GM18519 (cell line): Measurements from ENCODE around the gene PTGFRN.

Source experiments
- ATAC-seq: cut with Tn5 transposase; IDR thresholded peaks from one replicate; pipeline ENCODE4 v1.9.1; 2021; ENCODE audit warnings: mild to moderate bottlenecking, moderate library complexity; ENCODE audit not compliant: unreplicated experiment, low FRiP score

The PTGFRN gene

DNA sequence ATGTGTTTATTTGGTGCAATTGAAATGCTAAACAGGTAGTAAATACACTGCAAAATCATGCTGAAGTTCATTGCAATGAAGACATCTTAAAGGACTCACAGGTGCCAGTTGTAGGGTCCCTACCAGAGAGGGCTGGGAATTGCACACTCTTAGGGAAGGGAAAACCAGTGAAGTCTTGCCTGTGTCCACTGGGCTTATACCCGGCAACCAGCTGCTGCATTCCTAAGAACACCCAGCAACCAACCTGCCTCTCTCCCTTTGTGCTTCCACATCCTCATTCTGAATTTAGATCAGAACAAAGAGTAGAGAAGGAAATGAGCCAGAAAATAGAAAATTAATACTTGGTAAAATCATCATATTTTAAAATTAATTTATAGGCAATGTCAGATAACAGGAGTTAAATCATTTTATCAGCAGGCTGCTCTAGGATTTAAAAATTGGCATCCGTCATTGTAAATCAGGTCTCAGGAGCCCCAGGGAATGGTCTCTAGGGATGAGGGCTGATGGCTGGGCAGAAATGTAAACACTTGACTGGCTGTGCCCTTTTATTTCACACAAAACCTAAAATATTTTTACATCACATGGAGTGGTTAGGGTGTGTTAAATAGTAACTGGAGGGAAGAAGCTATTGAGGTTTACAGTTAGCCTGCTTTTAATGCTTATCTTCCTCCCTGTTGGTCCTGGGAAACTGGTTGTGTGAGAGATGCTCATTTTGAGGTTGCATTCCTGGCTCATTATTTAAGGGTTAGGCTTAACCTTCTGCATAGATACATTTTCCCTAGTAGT lies 31.3 kb downstream of the PTGFRN start:
- no peak for ATAC-seq

GRCh38 chr1:116941670-116942069 lies 32.0 kb downstream of the PTGFRN start:
- ATAC-seq, result no peak

GRCh38 chr1:116942344-116942743 lies 32.6 kb downstream of the PTGFRN start:
- ATAC-seq, result no peak

DNA sequence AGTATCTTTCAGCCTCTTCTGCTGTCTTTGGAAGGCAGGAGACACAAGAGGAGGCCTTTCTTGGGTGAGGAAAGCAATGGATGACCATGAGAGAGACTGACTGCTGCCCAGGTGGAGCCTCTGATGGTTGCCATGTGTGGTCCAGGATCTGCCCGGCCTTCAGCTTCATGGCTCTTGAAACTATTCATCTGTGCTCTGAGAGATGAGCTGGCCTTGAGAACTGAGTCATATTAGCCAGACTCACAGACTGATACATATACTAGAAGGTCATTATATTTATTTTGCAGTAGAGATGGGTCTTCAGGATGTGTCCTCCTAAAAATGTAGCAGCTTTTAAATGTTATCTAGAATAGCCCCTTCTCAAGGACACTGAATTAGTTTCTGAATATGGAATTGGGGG lies 33.7 kb downstream of the PTGFRN start:
- ATAC-seq, result no peak

DNA sequence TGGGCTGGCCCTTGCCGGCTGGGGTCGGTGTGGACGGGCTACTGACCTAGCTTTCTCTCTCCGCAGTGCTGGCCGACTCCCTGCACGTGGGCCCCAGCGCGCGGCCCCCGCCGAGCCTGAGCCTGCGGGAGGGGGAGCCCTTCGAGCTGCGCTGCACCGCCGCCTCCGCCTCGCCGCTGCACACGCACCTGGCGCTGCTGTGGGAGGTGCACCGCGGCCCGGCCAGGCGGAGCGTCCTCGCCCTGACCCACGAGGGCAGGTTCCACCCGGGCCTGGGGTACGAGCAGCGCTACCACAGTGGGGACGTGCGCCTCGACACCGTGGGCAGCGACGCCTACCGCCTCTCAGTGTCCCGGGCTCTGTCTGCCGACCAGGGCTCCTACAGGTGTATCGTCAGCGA lies 34.9 kb downstream of the PTGFRN start:
- ATAC-seq, result no peak

DNA sequence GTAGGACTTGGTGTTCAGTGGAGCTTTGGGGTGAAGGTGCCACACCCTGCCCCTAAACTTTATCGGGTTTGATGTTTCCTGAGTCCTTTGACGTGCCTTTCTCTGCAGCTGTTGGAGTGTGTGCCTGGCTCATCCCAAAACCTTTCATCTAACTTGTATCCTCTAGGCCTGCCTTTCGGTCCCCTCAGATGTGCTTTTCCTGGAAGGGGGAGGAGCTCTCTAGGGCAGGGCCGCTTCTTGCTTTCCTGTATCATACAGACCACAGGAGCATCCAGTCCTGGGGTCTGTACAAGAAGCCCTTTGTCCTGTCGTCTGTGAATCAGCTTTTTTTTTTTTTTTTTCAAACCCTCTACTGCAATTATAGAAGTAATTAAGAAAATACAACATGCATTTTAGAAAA lies 35.7 kb downstream of the PTGFRN start:
- no peak for ATAC-seq

DNA sequence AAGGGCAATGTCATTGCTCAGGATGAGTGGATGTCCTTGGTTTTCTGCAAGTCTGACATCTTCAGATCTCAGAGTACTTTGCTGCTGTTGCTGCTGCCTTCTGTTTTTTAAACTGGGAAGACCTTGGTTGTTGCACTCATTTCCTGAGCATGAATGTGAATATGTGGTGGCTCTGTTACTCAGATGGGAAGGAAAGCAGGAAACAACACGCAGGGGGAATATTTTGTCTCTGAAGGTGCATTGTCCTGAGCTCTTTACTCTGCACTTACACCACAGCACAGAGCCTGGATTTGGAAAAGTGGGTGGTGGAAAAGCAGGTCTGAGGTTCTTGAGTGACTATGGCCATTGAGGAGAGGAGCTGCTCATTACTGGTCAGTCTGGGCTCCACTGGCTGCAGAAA lies 36.3 kb downstream of the PTGFRN start:
- no peak for ATAC-seq

GRCh38 chr1:116947092-116947860 lies 37.6 kb downstream of the PTGFRN start:
- ATAC-seq, result no peak

- ATAC-seq, result no peak
Observed at GRCh38 chr1:116948046-116948445, 38.3 kb downstream of the PTGFRN start.

DNA sequence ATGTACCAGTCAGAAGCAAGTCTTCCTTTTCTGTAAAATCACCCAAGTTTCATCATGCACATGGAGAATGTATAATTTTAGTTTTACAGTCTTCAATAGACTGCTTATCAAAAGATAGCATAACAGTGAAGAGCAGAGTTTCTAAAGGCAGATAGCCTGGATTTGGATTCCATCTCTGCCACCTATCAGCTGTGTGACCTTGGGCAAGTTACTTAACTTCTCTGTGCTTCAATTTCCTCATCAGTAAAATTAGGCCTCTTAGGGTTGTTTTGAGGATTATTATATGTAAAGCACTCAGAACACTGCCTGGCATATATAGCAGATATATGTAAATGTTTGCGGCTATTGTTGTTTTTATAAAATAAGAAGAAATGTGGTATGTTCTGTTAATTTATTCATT lies 38.9 kb downstream of the PTGFRN start:
- ATAC-seq, result no peak

DNA sequence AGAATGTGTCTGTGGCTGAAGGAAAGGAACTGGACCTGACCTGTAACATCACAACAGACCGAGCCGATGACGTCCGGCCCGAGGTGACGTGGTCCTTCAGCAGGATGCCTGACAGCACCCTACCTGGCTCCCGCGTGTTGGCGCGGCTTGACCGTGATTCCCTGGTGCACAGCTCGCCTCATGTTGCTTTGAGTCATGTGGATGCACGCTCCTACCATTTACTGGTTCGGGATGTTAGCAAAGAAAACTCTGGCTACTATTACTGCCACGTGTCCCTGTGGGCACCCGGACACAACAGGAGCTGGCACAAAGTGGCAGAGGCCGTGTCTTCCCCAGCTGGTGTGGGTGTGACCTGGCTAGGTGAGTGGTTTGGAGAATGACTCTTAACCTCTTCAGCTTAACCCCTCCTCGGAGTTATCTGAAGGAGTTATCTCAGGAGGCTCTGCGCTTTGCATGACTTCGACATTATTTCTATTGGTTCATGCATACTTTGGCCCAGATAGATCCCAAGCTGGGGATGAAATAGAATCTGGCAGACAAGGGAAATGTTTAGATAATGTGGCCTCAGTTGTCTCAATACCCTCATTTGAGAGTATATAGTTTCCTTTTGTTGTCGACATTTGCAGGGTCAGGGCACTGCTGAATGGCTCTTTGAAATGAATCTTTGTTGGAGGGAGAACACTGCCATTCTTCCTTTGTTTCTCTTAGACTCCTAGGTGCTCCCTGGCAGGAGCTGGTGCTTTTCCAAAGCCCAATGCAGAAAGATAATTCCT lies 39.7 kb downstream of the PTGFRN start:
- no peak for ATAC-seq

GRCh38 chr1:116950517-116951199 lies 40.9 kb downstream of the PTGFRN start:
- no peak for ATAC-seq

- ATAC-seq, result no peak
Observed at GRCh38 chr1:116951200-116951935, 41.7 kb downstream of the PTGFRN start.

DNA sequence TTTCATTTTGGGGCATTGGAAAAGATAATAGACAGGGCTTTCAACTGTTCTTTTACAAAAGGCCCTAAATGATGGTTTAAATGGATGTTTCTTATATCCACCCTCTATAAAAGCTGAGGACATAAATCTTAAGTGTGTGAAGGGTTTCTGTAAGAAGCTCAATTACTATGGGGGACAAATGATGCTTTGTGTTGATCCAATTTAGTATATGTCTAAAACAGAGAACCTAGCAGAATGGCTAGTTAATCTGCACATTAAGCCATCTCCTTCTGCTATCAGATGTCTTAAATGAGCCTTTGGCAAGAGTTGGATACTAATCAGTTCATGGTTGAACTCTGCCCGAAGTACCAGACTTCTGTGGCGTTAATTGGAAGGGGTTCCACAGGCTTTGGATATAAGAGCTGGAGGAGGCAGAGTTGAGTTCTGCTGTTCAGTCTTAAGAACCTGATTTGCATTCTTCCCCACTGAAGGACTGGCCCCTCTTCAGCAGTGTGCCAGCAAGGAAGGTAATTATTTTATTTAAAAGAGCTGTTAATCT lies 43.1 kb downstream of the PTGFRN start:
- no peak for ATAC-seq

GRCh38 chr1:116954440-116954839 lies 44.7 kb downstream of the PTGFRN start:
- ATAC-seq, result no peak

DNA sequence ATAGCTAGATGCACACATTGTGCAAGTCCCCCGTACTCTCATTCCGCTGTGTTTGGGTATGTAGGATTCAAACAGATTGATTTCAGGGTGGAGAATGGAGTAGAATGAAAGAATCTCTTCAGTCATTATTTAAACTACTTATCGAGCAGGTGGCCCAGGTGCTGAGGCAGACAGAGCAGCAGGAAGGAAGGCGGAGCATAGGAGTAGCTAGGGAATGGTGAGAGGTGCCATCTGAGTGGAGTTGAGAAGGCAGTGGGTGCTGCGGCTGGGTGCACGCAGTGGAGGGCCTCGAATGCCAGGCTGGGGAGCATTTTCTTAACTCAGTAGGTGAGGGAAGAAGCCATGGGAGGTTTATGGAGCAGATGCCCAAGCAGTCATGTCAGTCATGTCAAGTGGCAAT lies 46.7 kb downstream of the PTGFRN start:
- no peak for ATAC-seq

GRCh38 chr1:116957646-116958045 lies 47.9 kb downstream of the PTGFRN start:
- no peak for ATAC-seq

- no peak for ATAC-seq
Observed at GRCh38 chr1:116958110-116958509, 48.4 kb downstream of the PTGFRN start.

DNA sequence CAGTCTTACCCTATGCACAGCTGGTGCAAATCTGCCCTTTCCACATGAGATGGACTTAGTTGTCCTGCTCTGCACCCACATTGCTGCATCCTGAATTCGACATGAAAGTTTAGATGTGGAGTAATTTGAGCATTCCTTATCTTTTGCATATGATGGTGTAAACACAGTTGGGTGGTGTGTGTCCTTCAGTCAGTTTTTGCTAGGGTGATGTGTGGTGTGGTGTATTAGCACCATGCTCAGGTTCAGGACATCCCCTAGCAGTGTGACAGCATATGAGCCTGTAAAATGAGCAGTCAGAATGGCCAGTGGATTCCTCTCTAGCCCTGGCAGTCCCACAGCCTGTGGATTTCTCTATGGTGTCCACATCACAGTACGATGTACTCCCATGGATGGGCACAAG lies 49.3 kb downstream of the PTGFRN start:
- no peak for ATAC-seq

DNA sequence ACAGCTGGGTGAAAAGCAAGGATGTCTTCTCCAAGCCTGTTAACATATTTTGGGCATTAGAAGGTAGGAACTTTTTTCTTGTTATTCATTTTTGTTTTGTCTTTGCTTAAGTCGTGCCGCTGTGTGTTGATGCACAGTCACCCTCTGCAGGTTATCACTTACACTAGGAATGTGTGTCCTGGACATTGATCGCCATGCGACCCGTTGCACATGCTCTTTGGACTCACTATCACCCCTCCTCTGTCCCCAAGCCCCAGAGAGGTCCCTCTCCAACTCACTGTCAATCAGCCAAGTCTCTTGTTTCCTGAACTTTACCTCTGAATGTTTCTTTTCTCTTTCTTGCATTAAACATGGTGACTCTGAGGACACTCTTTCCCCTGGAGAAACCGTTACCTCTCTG lies 51.9 kb downstream of the PTGFRN start:
- no peak for ATAC-seq
